Peyer's patch (tissue), 4 donors: ENCODE data around the gene PSG11.
"Not testable (repeated sequence)": the region's sequence is repeated elsewhere in the genome, so short reads cannot be mapped to it uniquely, and the experiment has no call there.

Experiments
- CTCF ChIP-seq, 6 experiments: fragments of 450-650 bp in 4 of 6; fragments of 200-600 bp in 2 of 6; sonication (generic) in 1 of 6; IDR thresholded peaks; one replicate each; pipeline ENCODE4 v1.5.1; 2017 to 2019; ENCODE audit warnings: antibody characterized with exemption in 6 of 6, mild to moderate bottlenecking in 3 of 6, moderate library complexity in 1 of 6
- POLR2A ChIP-seq, 2 donors: fragments of 450-650 bp; IDR thresholded peaks; one replicate each; pipeline ENCODE4 v1.5.1; 2017; ENCODE audit warnings: antibody characterized with exemption in 2 of 2, mild to moderate bottlenecking in 2 of 2, moderate library complexity in 2 of 2

GRCh38 chr19:42982111-42982510 lies 44.2 kb downstream of the PSG11 start:
- not testable (repeated sequence) for TF ChIP-seq CTCF, POLR2A (IDR thresholded peaks at IDR 0.05)
